ENCODE results near the gene JAKMIP2.

GRCh38 chr5:147788023-147788422 is 5.5 kb upstream of the JAKMIP2 start:
- TF ChIP-seq CTCF (IDR thresholded peaks at IDR 0.05) (no peak), TCF7L2 (IDR thresholded peaks at IDR 0.05; ENCODE audit: low read depth, low read length) (no peak), SIN3A (IDR thresholded peaks at IDR 0.05; ENCODE audit: borderline replicate concordance, insufficient read depth, low read depth, low read length) (no peak), POLR2AphosphoS5 (IDR thresholded peaks at IDR 0.05; ENCODE audit: low read depth, low read length) (no peak), REST (IDR thresholded peaks at IDR 0.05; ENCODE audit: insufficient read depth in 1 of 2, low read depth in 2 of 2, low read length in 1 of 2) (no peak)

All from Panc1 (cell line).